ENCODE measurements around the gene SPATA25.

DNA sequence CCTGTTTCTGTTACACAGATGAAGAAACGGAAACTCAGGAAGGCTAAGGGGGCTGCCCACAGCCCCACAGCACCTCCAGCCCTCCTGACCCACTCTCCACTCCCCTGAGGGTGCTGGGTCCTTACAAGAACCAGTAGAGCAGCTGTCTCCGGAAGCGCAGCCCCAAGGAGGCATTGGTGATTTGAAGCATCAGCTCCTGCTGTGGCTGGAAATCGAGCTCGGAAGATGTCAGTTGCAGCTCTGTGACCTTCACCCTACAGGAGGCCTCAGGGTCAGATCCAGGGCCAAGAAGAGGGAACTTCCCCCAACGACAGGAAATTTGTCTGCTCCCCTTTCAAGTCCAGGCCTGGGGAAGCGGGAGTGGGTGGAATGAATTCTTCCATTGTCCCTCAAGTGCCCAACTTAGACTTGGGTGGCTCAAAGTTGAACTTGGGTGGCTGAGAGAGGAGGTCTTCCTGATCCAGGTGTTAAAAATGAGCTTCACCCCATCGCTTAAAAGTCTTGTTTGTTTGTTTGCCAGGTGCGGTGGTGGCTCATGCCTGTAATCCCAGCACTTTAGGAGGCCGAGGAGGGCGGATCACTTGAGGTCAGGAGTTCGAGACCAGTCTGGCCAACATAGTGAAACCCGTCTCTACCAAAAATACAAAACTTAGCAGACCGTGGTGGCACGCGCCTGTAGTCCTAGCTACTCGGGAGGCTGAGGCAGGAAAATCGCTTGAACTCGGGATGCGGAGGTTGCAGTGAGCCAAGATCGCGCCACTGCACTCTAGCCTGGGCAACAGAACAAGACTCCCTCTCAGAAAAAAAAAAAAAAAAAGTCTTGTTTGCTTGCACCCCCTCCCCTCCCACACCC lies 22.6 kb upstream of the SPATA25 start:
- no peak for TF ChIP-seq EZH2 (IDR thresholded peaks at IDR 0.05; ENCODE audit: borderline replicate concordance, insufficient read depth, low read length, poor library complexity, severe bottlenecking)
- TF ChIP-seq POLR2AphosphoS5 (IDR thresholded peaks at IDR 0.05): no peak
- TF ChIP-seq, protein P1, sequence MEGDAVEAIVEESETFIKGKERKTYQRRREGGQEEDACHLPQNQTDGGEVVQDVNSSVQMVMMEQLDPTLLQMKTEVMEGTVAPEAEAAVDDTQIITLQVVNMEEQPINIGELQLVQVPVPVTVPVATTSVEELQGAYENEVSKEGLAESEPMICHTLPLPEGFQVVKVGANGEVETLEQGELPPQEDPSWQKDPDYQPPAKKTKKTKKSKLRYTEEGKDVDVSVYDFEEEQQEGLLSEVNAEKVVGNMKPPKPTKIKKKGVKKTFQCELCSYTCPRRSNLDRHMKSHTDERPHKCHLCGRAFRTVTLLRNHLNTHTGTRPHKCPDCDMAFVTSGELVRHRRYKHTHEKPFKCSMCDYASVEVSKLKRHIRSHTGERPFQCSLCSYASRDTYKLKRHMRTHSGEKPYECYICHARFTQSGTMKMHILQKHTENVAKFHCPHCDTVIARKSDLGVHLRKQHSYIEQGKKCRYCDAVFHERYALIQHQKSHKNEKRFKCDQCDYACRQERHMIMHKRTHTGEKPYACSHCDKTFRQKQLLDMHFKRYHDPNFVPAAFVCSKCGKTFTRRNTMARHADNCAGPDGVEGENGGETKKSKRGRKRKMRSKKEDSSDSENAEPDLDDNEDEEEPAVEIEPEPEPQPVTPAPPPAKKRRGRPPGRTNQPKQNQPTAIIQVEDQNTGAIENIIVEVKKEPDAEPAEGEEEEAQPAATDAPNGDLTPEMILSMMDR (IDR thresholded peaks at IDR 0.05; ENCODE audit: poor library complexity, severe bottlenecking): no peak

Measured in neural cell (in vitro differentiated cells).